GM10248 (cell line): Measurements from ENCODE around the gene CFAP20DC.
A peak's percentile ranks its signal among the peaks of the same experiment; 100 is the strongest.
"Not testable (repeated sequence)": the region's sequence is repeated elsewhere in the genome, so short reads cannot be mapped to it uniquely, and the experiment has no call there.

Experiments
- CTCF ChIA-PET: fragments of 300-600 bp; sonication (Branson Sonifier 250); formaldehyde crosslinking; extraction: SDS; loops from one replicate; lab custom pipeline; 2021; ENCODE audit warnings: antibody characterized with exemption; lab: Yijun Ruan, JAX
- POLR2A ChIA-PET: fragments of 350-650 bp; sonication (Branson Sonifier 250); formaldehyde crosslinking; extraction: SDS; loops from one replicate; lab custom pipeline; 2020; ENCODE audit warnings: antibody characterized with exemption; lab: Yijun Ruan, JAX
- DNase-seq: peaks from one replicate; pipeline ENCODE4 v3.0.0; 2012; ENCODE audit errors: extremely low spot score
- CTCF ChIP-seq: IDR thresholded peaks from 2 replicates; pipeline ENCODE4 v1.5.1; 2012; ENCODE audit warnings: mild to moderate bottlenecking, low read depth; ENCODE audit errors: extremely low read depth, missing control alignments, control extremely low read depth

Gene CFAP20DC

GRCh38 chr3:59064728-59065127 is 14.9 kb upstream of the CFAP20DC start:
- ChIA-PET POLR2A (no interaction called here), CTCF (interaction anchor here (1.9 kb wide), 1 partner anchor 22 kb away, joined by 4 read pairs; no protein-coding TSS in a partner anchor)
- DNase-seq = no peak
- no peak for TF ChIP-seq CTCF

- DNase-seq = no peak
- POLR2A ChIA-PET = no interaction called here
- CTCF ChIA-PET = interaction anchor here (1.9 kb wide), 1 partner anchor 23 kb away, joined by 4 read pairs; no protein-coding TSS in a partner anchor
- no peak for TF ChIP-seq CTCF
Observed at GRCh38 chr3:59064276-59064675, 14.5 kb upstream of the CFAP20DC start.

- POLR2A ChIA-PET = no interaction called here
- TF ChIP-seq CTCF = no peak
- CTCF ChIA-PET = interaction anchor here (1.2 to 2.1 kb wide), 4 partner anchors 15 to 415 kb away, joined by 3 to 12 read pairs (median 6); no protein-coding TSS in a partner anchor
- no peak for DNase-seq
Observed at GRCh38 chr3:59056706-59057105, 6.9 kb upstream of the CFAP20DC start.

GRCh38 chr3:59052803-59053411 is 3.1 kb upstream of the CFAP20DC start:
- TF ChIP-seq CTCF = peak; percentile 47
- POLR2A ChIA-PET = no interaction called here
- DNase-seq = peak; percentile 22

GRCh38 chr3:59050811-59051414 is 1.1 kb upstream of the CFAP20DC start:
- DNase-seq, POLR2A ChIA-PET: not testable (repeated sequence)
- CTCF ChIA-PET = interaction anchor here (1.0 to 3.6 kb wide), 4 partner anchors 11 to 227 kb away, joined by 3 to 29 read pairs (median 4); no protein-coding TSS in a partner anchor

More at GRCh38 chr3:59052803-59053411, 3.1 kb upstream of the CFAP20DC start:
- CTCF ChIA-PET = interaction anchor here (0.6 to 3.6 kb wide), 20 partner anchors 10 to 427 kb away, joined by 3 to 32 read pairs (median 3); no protein-coding TSS in a partner anchor

GRCh38 chr3:59046839-59047238 is 3.0 kb downstream of the CFAP20DC start:
- no peak for DNase-seq
- no peak for TF ChIP-seq CTCF
- ChIA-PET POLR2A (no interaction called here), CTCF (no interaction called here)

DNA sequence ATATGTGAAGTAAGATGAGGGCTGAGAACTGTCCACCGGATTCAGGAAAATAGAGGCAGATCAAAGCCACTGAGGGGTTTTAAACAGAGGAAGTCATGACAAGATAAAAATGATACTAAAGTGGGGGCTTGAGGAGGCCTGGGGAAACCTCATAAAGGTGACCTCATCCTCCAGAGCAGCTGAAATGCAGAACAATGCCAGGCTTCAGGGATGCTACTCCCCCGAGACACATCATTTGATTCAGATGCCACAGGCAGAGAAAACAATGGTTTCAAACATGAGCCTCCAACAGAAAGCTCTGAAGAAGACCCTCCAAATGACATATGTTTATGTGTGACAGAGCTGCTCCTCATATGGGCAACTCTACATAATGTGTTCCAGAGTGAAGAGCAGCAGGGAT is 6.4 kb downstream of the CFAP20DC start:
- DNase-seq = no peak
- POLR2A ChIA-PET = no interaction called here
- CTCF ChIA-PET = interaction anchor here (1.0 kb wide), 1 partner anchor 219 kb away, joined by 3 read pairs; no protein-coding TSS in a partner anchor
- no peak for TF ChIP-seq CTCF
